Panc1 (cell line): ENCODE results near the gene GRK1. TPM values are rescaled to one million over a fixed set of nuclear protein-coding genes. Genes with fewer than 3 reads are reported as not detected.
A peak's percentile ranks its signal among the peaks of the same experiment; 100 is the strongest.

Source experiments
- ATAC-seq: fragments of 200-7000 bp; cut with Tn5 transposase; 2 replicates; pipeline ENCODE4 v1.9.1; 2020; ENCODE audit warnings: mild to moderate bottlenecking, moderate library complexity
- Bru-seq: library from RNA; stranded (reverse); fragments of 400-500 nt; gene quantifications from one replicate; lab custom pipeline; 2021; lab: Mats Ljungman, UMichigan
- BruChase-seq, 2 experiments: library from RNA; stranded (reverse); fragments of 400-500 nt; gene quantifications; one replicate each; lab custom pipeline; 2021; lab: Mats Ljungman, UMichigan
- BruUV-seq: library from RNA; stranded (reverse); fragments of 400-500 nt; replicated peaks from 2 replicates; lab custom pipeline; 2021; lab: Mats Ljungman, UMichigan
- CTCF ChIA-PET: fragments of 300-600 bp; sonication (Branson Sonifier 250); formaldehyde crosslinking; loops from one replicate; lab custom pipeline; 2022; ENCODE audit warnings: antibody characterized with exemption; lab: Charles Lee
- POLR2A ChIA-PET: fragments of 300-600 bp; sonication (Branson Sonifier 250); formaldehyde crosslinking; loops from one replicate; lab custom pipeline; 2022; ENCODE audit warnings: antibody characterized with exemption; lab: Charles Lee
- DNase-seq: peaks from one replicate; pipeline ENCODE4 v3.0.0-alpha.2; 2010; ENCODE audit warnings: low read depth, low spot score
- H3K27ac ChIP-seq: 2 replicates; pipeline ENCODE4 v1.5.1; 2011; ENCODE audit warnings: mild to moderate bottlenecking, low read length, inconsistent platforms
- H3K27me3 ChIP-seq: fragments of 200-500 bp; sonication (Bioruptor generic); 2 replicates; pipeline ENCODE4 v1.6.0; 2014; ENCODE audit warnings: low read length, inconsistent platforms; ENCODE audit not compliant: control insufficient read depth, insufficient read depth
- H3K36me3 ChIP-seq: fragments of 200-500 bp; sonication (Bioruptor generic); 2 replicates; pipeline ENCODE4 v1.5.1; 2014; ENCODE audit warnings: inconsistent platforms, mild to moderate bottlenecking, low read length, moderate library complexity; ENCODE audit not compliant: control insufficient read depth, insufficient read depth
- H3K4me1 ChIP-seq: 2 replicates; pipeline ENCODE4 v1.5.1; 2011; ENCODE audit warnings: inconsistent platforms, mild to moderate bottlenecking, low read length, moderate library complexity; ENCODE audit not compliant: control insufficient read depth, insufficient read depth
- H3K4me3 ChIP-seq, 2 experiments: 2 replicates each; pipeline ENCODE4 v1.5.1; 2011 to 2012; ENCODE audit warnings: low read depth in 2 of 2, low read length in 2 of 2, mild to moderate bottlenecking in 2 of 2, inconsistent platforms in 1 of 2, moderate library complexity in 1 of 2
- H3K9me3 ChIP-seq: fragments of 200-500 bp; sonication (Bioruptor generic); 2 replicates; pipeline ENCODE4 v1.5.1; 2014; ENCODE audit warnings: low read depth, mild to moderate bottlenecking, inconsistent platforms, low read length, moderate library complexity; ENCODE audit not compliant: control insufficient read depth, insufficient read depth
- CTCF ChIP-seq: fragments of 450-650 bp; IDR thresholded peaks from 2 replicates; pipeline ENCODE4 v1.5.1; 2017; ENCODE audit warnings: mild to moderate bottlenecking
- POLR2AphosphoS5 ChIP-seq: IDR thresholded peaks from 2 replicates; pipeline ENCODE4 v1.6.1; 2012; ENCODE audit warnings: mild to moderate bottlenecking, low read depth, low read length, moderate library complexity
- REST ChIP-seq, 2 experiments: IDR thresholded peaks; 2 replicates each; pipeline ENCODE4 v1.6.1; 2011 to 2012; ENCODE audit warnings: low read depth in 2 of 2, control low read depth in 1 of 2, low read length in 1 of 2, mild to moderate bottlenecking in 1 of 2, moderate library complexity in 1 of 2; ENCODE audit not compliant: insufficient read depth in 1 of 2
- SIN3A ChIP-seq: IDR thresholded peaks from 2 replicates; pipeline ENCODE4 v1.6.1; 2012; ENCODE audit warnings: low read depth, mild to moderate bottlenecking, low read length, moderate library complexity, borderline replicate concordance; ENCODE audit not compliant: insufficient read depth
- TCF7L2 ChIP-seq: IDR thresholded peaks from 2 replicates; pipeline ENCODE4 v1.6.1; 2011; ENCODE audit warnings: mild to moderate bottlenecking, low read depth, low read length, inconsistent platforms
- in situ Hi-C: cut with HindIII; loops from 2 replicates; pipeline ENCODE4 v1.10.0; 2016; ENCODE audit warnings: low sequenced_read_pairs, low pct_unique_long_range_greater_than_20kb
- intact Hi-C: fragments of 100-400 bp; cut with micrococcal nuclease; formaldehyde crosslinking; loops from one replicate; pipeline ENCODE4 v1.10.0; 2022; ENCODE audit not compliant: unreplicated experiment
- long read RNA-seq: library from polyadenylated mRNA; unstranded; transcript quantifications from one replicate; pipeline ENCODE4 v2.0.0, GENCODE V29; 2021; ENCODE audit not compliant: unreplicated experiment
- polyA plus RNA-seq: library from polyadenylated mRNA; unstranded; fragments of >200 nt; gene quantifications from one replicate; pipeline ENCODE4 v1.2.1, GENCODE V29; 2012; ENCODE audit warnings: missing spikeins; ENCODE audit not compliant: insufficient read length
- total RNA-seq: library from RNA; stranded (reverse); gene quantifications from one replicate; pipeline ENCODE4 v1.2.1, GENCODE V29; 2021; ENCODE audit not compliant: unreplicated experiment

The GRK1 gene
- 1.8 TPM for total RNA-seq
- polyA plus RNA-seq: 0.55 TPM
- Bru-seq, nascent RNA: percentile 13 among the genes with signal in this experiment
- percentile 12 among the genes with signal in this experiment for BruChase-seq, experiment 1, labeled RNA remaining after a 2-hour chase
- percentile 12 among the genes with signal in this experiment for BruChase-seq, experiment 2, labeled RNA remaining after a 6-hour chase
- long read RNA-seq, partial matches to known transcripts: 1 of 2 reads
- long read RNA-seq, other reads (novel, unspliced or antisense): 0 of 2 reads

GRCh38 chr13:113666951-113667701, at the start of gene GRK1:
GRK1 (plus strand) TSS chr13:113667219; CDS start chr13:113667387, 168 bp downstream.
- CTCF ChIA-PET: no interaction called here
- in situ Hi-C loops: no loop called here

GRCh38 chr13:113617961-113618360, 49.1 kb upstream of the GRK1 start:
- ChIA-PET POLR2A (no interaction called here), CTCF (no interaction called here)
- Histone ChIP-seq H3K9me3 (no peaks in the 10 kb centered on the region), H3K4me1 (peaks cover 5% of the 10 kb centered on the region; the same call in 1 of the 2 replicates), H3K27me3 (no peaks in the 10 kb centered on the region), H3K4me3 (no peak overlapping the region), H3K27ac (no peak overlapping the region), H3K36me3 (no peaks in the 10 kb centered on the region; the same call in 1 of the 2 replicates)
- ATAC-seq: no peak
- no peak for DNase-seq
- no peak for TF ChIP-seq SIN3A
- TF ChIP-seq POLR2AphosphoS5: no peak
- no peak for TF ChIP-seq CTCF
- TF ChIP-seq REST (IDR thresholded peaks at IDR 0.05; ENCODE audit: insufficient read depth in 1 of 2, low read depth in 2 of 2, low read length in 1 of 2): no peak
- no peak for TF ChIP-seq TCF7L2
- in situ Hi-C loops (no loop called here), intact Hi-C loops (no loop called here)
- no TSS peak for BruUV-seq

More at GRCh38 chr13:113666951-113667701, at the start of gene GRK1:
- H3K9me3 ChIP-seq: no peaks in the 10 kb centered on the region
- H3K4me3 ChIP-seq: no peak within 1 kb of the TSS
- H3K36me3 ChIP-seq: no peaks in the 10 kb centered on the region
- TF ChIP-seq POLR2AphosphoS5 (no peak), SIN3A (no peak)
- DNase-seq (no peak), ATAC-seq (peak; percentile 33; the same call in 1 of the 2 replicates)
- no TSS peak for BruUV-seq
- H3K27ac ChIP-seq: no peak within 1 kb of the TSS
- no peaks in the 10 kb centered on the region for H3K27me3 ChIP-seq
- POLR2A ChIA-PET: no interaction called here
- H3K4me1 ChIP-seq: no peaks in the 10 kb centered on the region
- intact Hi-C loops: no loop called here
